Breast epithelium (tissue), 3 donors: ENCODE results near the gene ESAM.

Source experiments
- POLR2A ChIP-seq: fragments of 450-650 bp; IDR thresholded peaks from one replicate; pipeline ENCODE4 v1.6.1; 2016; ENCODE audit warnings: antibody characterized with exemption, mild to moderate bottlenecking, moderate library complexity
- TF ChIP-seq, protein P1 (sequence below), 3 donors: fragments of 450-650 bp; IDR thresholded peaks; one replicate each; pipeline ENCODE4 v1.5.1; 2016 to 2017; ENCODE audit warnings: antibody characterized with exemption in 3 of 3, mild to moderate bottlenecking in 3 of 3, moderate library complexity in 3 of 3

DNA sequence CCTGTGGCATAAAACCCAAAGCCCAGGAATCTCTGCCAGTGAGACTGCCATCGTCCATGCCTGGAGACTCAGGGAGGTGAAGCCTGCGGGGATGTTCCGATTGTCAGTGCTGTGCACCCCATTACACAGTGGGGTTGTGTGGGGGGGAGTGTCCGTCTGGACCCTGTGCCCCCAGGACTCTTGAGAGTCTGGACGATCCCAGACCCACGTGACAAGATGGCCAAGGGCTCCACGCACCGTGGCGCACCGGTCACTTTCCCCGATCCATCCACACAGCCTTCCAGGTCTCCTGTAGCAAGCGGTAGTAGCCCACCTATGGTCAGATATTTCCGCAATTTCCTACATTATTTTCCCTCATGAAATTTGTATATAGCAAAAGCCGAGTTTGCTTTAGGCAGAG is 43.3 kb downstream of the ESAM start:
- TF ChIP-seq, protein P1, sequence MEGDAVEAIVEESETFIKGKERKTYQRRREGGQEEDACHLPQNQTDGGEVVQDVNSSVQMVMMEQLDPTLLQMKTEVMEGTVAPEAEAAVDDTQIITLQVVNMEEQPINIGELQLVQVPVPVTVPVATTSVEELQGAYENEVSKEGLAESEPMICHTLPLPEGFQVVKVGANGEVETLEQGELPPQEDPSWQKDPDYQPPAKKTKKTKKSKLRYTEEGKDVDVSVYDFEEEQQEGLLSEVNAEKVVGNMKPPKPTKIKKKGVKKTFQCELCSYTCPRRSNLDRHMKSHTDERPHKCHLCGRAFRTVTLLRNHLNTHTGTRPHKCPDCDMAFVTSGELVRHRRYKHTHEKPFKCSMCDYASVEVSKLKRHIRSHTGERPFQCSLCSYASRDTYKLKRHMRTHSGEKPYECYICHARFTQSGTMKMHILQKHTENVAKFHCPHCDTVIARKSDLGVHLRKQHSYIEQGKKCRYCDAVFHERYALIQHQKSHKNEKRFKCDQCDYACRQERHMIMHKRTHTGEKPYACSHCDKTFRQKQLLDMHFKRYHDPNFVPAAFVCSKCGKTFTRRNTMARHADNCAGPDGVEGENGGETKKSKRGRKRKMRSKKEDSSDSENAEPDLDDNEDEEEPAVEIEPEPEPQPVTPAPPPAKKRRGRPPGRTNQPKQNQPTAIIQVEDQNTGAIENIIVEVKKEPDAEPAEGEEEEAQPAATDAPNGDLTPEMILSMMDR (IDR thresholded peaks at IDR 0.05) = no peak
- no peak for TF ChIP-seq POLR2A
